ENCODE data around the gene SPEN.

DNA sequence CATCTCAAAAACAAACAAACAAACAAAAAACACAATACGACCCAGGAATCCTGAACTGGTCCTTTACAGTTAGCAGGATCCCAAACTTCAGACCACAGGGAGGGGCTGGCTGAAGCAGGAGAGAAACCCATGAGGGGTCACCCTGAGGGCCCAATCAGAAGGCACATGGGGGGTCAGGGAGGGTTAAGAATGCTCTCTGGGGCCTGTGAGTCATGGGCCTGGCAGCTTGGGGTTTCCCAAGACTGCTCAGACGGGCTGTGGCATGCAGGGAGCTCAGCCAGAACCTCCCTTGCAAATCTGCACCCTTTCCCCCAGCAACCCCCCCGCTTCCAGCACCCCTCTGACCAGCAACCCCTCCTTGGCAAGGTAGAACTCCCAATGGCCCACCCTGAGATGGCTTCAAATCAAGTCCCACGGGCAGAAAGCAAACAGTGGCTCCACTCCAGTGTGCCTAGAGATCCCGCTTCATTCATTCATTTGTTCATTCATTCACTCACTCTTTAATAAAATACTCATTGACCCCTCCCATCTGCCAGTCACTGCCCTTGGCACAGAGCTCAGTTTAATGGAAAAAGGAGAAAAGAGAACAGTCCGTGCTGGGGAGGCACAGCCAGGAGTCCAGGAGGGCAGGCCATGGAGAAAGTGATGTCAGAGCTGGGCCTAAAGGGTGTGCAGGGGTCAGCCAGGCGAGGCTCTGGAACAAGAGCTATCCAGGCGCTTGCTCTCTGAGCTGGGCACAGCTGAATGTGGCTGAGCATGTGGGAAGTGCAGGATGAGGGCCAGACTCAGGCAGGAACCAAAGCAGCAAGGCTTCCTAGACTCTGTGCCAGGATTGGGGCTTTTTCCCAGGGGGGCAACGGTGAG is 48.3 kb upstream of the SPEN start:
- TF ChIP-seq CTCF (conservative IDR thresholded peaks at IDR 0.05; ENCODE audit: low read depth, low read length) (no peak), CHD1 (IDR thresholded peaks at IDR 0.05; ENCODE audit: low read depth, low read length) (no peak), SMC3 (IDR thresholded peaks at IDR 0.05; ENCODE audit: low read depth, low read length) (no peak), POLR2A (IDR thresholded peaks at IDR 0.05; ENCODE audit: low read depth, low read length) (no peak), MAZ (IDR thresholded peaks at IDR 0.05; ENCODE audit: borderline replicate concordance, low read depth, low read length) (peak; percentile 92), CEBPB (IDR thresholded peaks at IDR 0.05; ENCODE audit: low read depth, low read length) (peak; percentile 90), RAD21 (IDR thresholded peaks at IDR 0.05; ENCODE audit: low read length) (no peak), MAFK (IDR thresholded peaks at IDR 0.05; ENCODE audit: low read depth, low read length) (no peak), RFX5 (IDR thresholded peaks at IDR 0.05; ENCODE audit: low read depth, low read length) (no peak)
- TF ChIP-seq, protein P1, sequence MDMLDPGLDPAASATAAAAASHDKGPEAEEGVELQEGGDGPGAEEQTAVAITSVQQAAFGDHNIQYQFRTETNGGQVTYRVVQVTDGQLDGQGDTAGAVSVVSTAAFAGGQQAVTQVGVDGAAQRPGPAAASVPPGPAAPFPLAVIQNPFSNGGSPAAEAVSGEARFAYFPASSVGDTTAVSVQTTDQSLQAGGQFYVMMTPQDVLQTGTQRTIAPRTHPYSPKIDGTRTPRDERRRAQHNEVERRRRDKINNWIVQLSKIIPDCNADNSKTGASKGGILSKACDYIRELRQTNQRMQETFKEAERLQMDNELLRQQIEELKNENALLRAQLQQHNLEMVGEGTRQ (IDR thresholded peaks at IDR 0.05; ENCODE audit: low read depth, low read length) = peak; percentile 26; the same call in 1 of the 2 replicates
